ENCODE measurements around the gene ADGRB3. TPM values are rescaled to one million over a fixed set of nuclear protein-coding genes. Genes with fewer than 3 reads are reported as not detected.

The ADGRB3 gene
- total RNA-seq, 1 donor from 2014 or later = 8.9 TPM

GRCh38 chr6:69044534-69044933 lies 409.5 kb downstream of the ADGRB3 start:
- Mint-ChIP-seq H3K27ac (ENCODE audit: unreplicated experiment) (no peak overlapping the region), H3K4me3 (ENCODE audit: unreplicated experiment) (no peak overlapping the region), H3K9me3 (ENCODE audit: unreplicated experiment) (no peaks in the 10 kb centered on the region), H3K36me3 (ENCODE audit: unreplicated experiment) (no peaks in the 10 kb centered on the region), H3K27me3 (ENCODE audit: unreplicated experiment) (no peaks in the 10 kb centered on the region), H3K4me1 (ENCODE audit: unreplicated experiment) (peaks cover 4% of the 10 kb centered on the region)
- DNase-seq (ENCODE audit: extremely low spot score, unreplicated experiment) = no peak
- no peak for TF ChIP-seq CTCF (IDR thresholded peaks at IDR 0.05)

- H3K9me3 Mint-ChIP-seq (ENCODE audit: unreplicated experiment) = no peaks in the 10 kb centered on the region
- TF ChIP-seq CTCF (IDR thresholded peaks at IDR 0.05) = no peak
- H3K36me3 Mint-ChIP-seq (ENCODE audit: unreplicated experiment) = peaks cover 5% of the 10 kb centered on the region
- no peak overlapping the region for H3K27ac Mint-ChIP-seq (ENCODE audit: unreplicated experiment)
- no peak overlapping the region for H3K4me3 Mint-ChIP-seq (ENCODE audit: unreplicated experiment)
- peaks cover 7% of the 10 kb centered on the region for H3K4me1 Mint-ChIP-seq (ENCODE audit: unreplicated experiment)
- no peak for DNase-seq (ENCODE audit: extremely low spot score, unreplicated experiment)
- no peaks in the 10 kb centered on the region for H3K27me3 Mint-ChIP-seq (ENCODE audit: unreplicated experiment)
Measured at GRCh38 chr6:69059413-69059812, 424.3 kb downstream of the ADGRB3 start.

- Mint-ChIP-seq H3K4me1 (ENCODE audit: unreplicated experiment) (peaks cover 8% of the 10 kb centered on the region), H3K27ac (ENCODE audit: unreplicated experiment) (no peak overlapping the region)
Measured at GRCh38 chr6:69061066-69061465, 426.0 kb downstream of the ADGRB3 start.

GRCh38 chr6:69063401-69063800 lies 428.3 kb downstream of the ADGRB3 start:
- no peak for DNase-seq (ENCODE audit: extremely low spot score, unreplicated experiment)
- no peak overlapping the region for H3K27ac Mint-ChIP-seq (ENCODE audit: unreplicated experiment)
- no peak for TF ChIP-seq CTCF (IDR thresholded peaks at IDR 0.05)
- no peaks in the 10 kb centered on the region for H3K27me3 Mint-ChIP-seq (ENCODE audit: unreplicated experiment)
- no peaks in the 10 kb centered on the region for H3K9me3 Mint-ChIP-seq (ENCODE audit: unreplicated experiment)
- H3K36me3 Mint-ChIP-seq (ENCODE audit: unreplicated experiment) = no peaks in the 10 kb centered on the region
- no peak overlapping the region for H3K4me3 Mint-ChIP-seq (ENCODE audit: unreplicated experiment)
- peaks cover 8% of the 10 kb centered on the region for H3K4me1 Mint-ChIP-seq (ENCODE audit: unreplicated experiment)

More at GRCh38 chr6:69061066-69061465, 426.0 kb downstream of the ADGRB3 start:
- no peak for DNase-seq (ENCODE audit: extremely low spot score, unreplicated experiment)
- Mint-ChIP-seq H3K36me3 (ENCODE audit: unreplicated experiment) (peaks cover 5% of the 10 kb centered on the region), H3K27me3 (ENCODE audit: unreplicated experiment) (no peaks in the 10 kb centered on the region), H3K9me3 (ENCODE audit: unreplicated experiment) (no peaks in the 10 kb centered on the region), H3K4me3 (ENCODE audit: unreplicated experiment) (no peak overlapping the region)
- TF ChIP-seq CTCF (IDR thresholded peaks at IDR 0.05) = no peak

- Mint-ChIP-seq H3K36me3 (ENCODE audit: unreplicated experiment) (no peaks in the 10 kb centered on the region), H3K4me3 (ENCODE audit: unreplicated experiment) (no peak overlapping the region), H3K27ac (ENCODE audit: unreplicated experiment) (no peak overlapping the region), H3K4me1 (ENCODE audit: unreplicated experiment) (peaks cover 8% of the 10 kb centered on the region), H3K9me3 (ENCODE audit: unreplicated experiment) (no peaks in the 10 kb centered on the region), H3K27me3 (ENCODE audit: unreplicated experiment) (no peaks in the 10 kb centered on the region)
- TF ChIP-seq CTCF (IDR thresholded peaks at IDR 0.05) = no peak
- DNase-seq (ENCODE audit: extremely low spot score, unreplicated experiment) = no peak
Measured at GRCh38 chr6:69064226-69064625, 429.1 kb downstream of the ADGRB3 start.

Measured in osteocyte (in vitro differentiated cells).